Esophagus squamous epithelium (tissue), 4 donors: Measurements from ENCODE around the gene HOATZ.
A peak's percentile ranks its signal among the peaks of the same experiment; 100 is the strongest.

ENCODE experiments used
- CTCF ChIP-seq, 6 experiments: fragments of 450-650 bp in 4 of 6; fragments of 200-600 bp in 2 of 6; sonication (generic) in 2 of 6; IDR thresholded peaks; one replicate each; pipeline ENCODE4 v1.5.1; 2016 to 2019; ENCODE audit warnings: antibody characterized with exemption in 6 of 6, mild to moderate bottlenecking in 4 of 6, moderate library complexity in 4 of 6
- POLR2A ChIP-seq, 4 donors: fragments of 450-650 bp; IDR thresholded peaks; one replicate each; pipeline ENCODE4 v1.6.1; 2017; ENCODE audit warnings: antibody characterized with exemption in 4 of 4, mild to moderate bottlenecking in 4 of 4, moderate library complexity in 3 of 4

GRCh38 chr11:111479666-111480065, 34.9 kb upstream of the HOATZ start:
- TF ChIP-seq CTCF (IDR thresholded peaks at IDR 0.05), result peak in 2 of 6 experiments; percentile 15 to 17
- TF ChIP-seq POLR2A (IDR thresholded peaks at IDR 0.05), result no peak
